ENCODE measurements around the gene SH3BP5.

Gene SH3BP5

GRCh38 chr3:15324379-15324808 is 8.0 kb downstream of the SH3BP5 start:
- no peak for DNase-seq

GRCh38 chr3:15323063-15323462 is 9.3 kb downstream of the SH3BP5 start:
- DNase-seq, result no peak

GRCh38 chr3:15321349-15321748 is 11.0 kb downstream of the SH3BP5 start:
- DNase-seq, result no peak

- DNase-seq, result no peak
Observed at GRCh38 chr3:15319575-15319974, 12.8 kb downstream of the SH3BP5 start.

- DNase-seq, result no peak
Observed at GRCh38 chr3:15319136-15319535, 13.2 kb downstream of the SH3BP5 start.

GRCh38 chr3:15318661-15319060 is 13.7 kb downstream of the SH3BP5 start:
- DNase-seq, result no peak

- no peak for DNase-seq
Observed at GRCh38 chr3:15316998-15317435, 15.4 kb downstream of the SH3BP5 start.

GRCh38 chr3:15315003-15315402 is 17.4 kb downstream of the SH3BP5 start:
- no peak for DNase-seq

- DNase-seq, result no peak
Observed at GRCh38 chr3:15314276-15314675, 18.1 kb downstream of the SH3BP5 start.

- no peak for DNase-seq
Observed at GRCh38 chr3:15313461-15313860, 18.9 kb downstream of the SH3BP5 start.

GRCh38 chr3:15312550-15312949 is 19.8 kb downstream of the SH3BP5 start:
- no peak for DNase-seq

- DNase-seq, result peak; percentile 80
Observed at GRCh38 chr3:15310491-15311370, 21.7 kb downstream of the SH3BP5 start.

GRCh38 chr3:15309662-15310335 is 22.6 kb downstream of the SH3BP5 start:
- peak; percentile 73 for DNase-seq

GRCh38 chr3:15307580-15307979 is 24.8 kb downstream of the SH3BP5 start:
- no peak for DNase-seq

- no peak for DNase-seq
Observed at GRCh38 chr3:15306979-15307359, 25.4 kb downstream of the SH3BP5 start.

GRCh38 chr3:15305359-15305844 is 27.0 kb downstream of the SH3BP5 start:
- no peak for DNase-seq

- DNase-seq, result no peak
Observed at GRCh38 chr3:15303728-15304127, 28.7 kb downstream of the SH3BP5 start.

GRCh38 chr3:15303216-15303615 is 29.2 kb downstream of the SH3BP5 start:
- DNase-seq, result no peak

GRCh38 chr3:15301761-15302160 is 30.6 kb downstream of the SH3BP5 start:
- DNase-seq, result no peak

- no peak for DNase-seq
Observed at GRCh38 chr3:15300323-15301078, 31.9 kb downstream of the SH3BP5 start.

GRCh38 chr3:15299036-15299435 is 33.4 kb downstream of the SH3BP5 start:
- no peak for DNase-seq

- DNase-seq, result no peak
Observed at GRCh38 chr3:15298504-15298903, 33.9 kb downstream of the SH3BP5 start.

Data from stimulated activated CD4-positive, alpha-beta T cell treated with anti-CD3 and anti-CD28 coated beads, Interleukin-15, amount 100 ng/mL, for 24 hours (primary cell).